Left renal cortex interstitium (tissue), 4 donors: ENCODE data around the gene UQCRH. TPM values are rescaled to one million over a fixed set of nuclear protein-coding genes. Genes with fewer than 3 reads are reported as not detected.

Source experiments
- polyA plus RNA-seq, 4 donors: library from polyadenylated mRNA; unstranded; fragments of 120-200 nt; gene quantifications; one replicate each; pipeline ENCODE4 v1.2.1, GENCODE V29; 2013; ENCODE audit not compliant: insufficient read length in 4 of 4

Gene UQCRH
- polyA plus RNA-seq, 4 donors: 354 to 478 (median 418) TPM

Other genes starting within 250 kb of the UQCRH start
- 10 to 100 TPM; 24.6 to 32.8 (median 27.4) TPM for gene PIK3R3, start 171.1 kb upstream of the UQCRH start, polyA plus RNA-seq
- 10 to 100 TPM; 65.6 to 99.6 (median 80.7) TPM for gene TSPAN1, start 128.6 kb upstream of the UQCRH start, polyA plus RNA-seq
- gene P3R3URF, start 127.2 kb upstream of the UQCRH start, polyA plus RNA-seq: not detected
- 10 to 100 TPM; 70.0 to 94.5 (median 84.7) TPM for gene POMGNT1, start 105.3 kb upstream of the UQCRH start, polyA plus RNA-seq
- gene LURAP1, start 100.4 kb upstream of the UQCRH start, polyA plus RNA-seq: 1 to 10 TPM; 3.1 to 6.5 (median 4.2) TPM
- 10 to 100 TPM; 10.8 to 16.3 (median 13.4) TPM for gene RAD54L, start 55.9 kb upstream of the UQCRH start, polyA plus RNA-seq
- gene LRRC41, start 82 bp upstream of the UQCRH start, polyA plus RNA-seq: 10 to 100 TPM; 75.6 to 99.0 (median 91.7) TPM
- 10 to 100 TPM; 23.8 to 30.7 (median 27.4) TPM for gene NSUN4, start 37.1 kb downstream of the UQCRH start, polyA plus RNA-seq
- 10 to 100 TPM; 16.9 to 31.8 (median 26.7) TPM for gene FAAH, start 90.6 kb downstream of the UQCRH start, polyA plus RNA-seq
- under 1 TPM in 1 of 4 donors, not detected in 3; 0.09 TPM for gene DMBX1, start 186.1 kb downstream of the UQCRH start, polyA plus RNA-seq
- gene KNCN, start 247.9 kb downstream of the UQCRH start, polyA plus RNA-seq: not detected